Occipital lobe (tissue), 3 donors: ENCODE results near the gene CFAP300. TPM values are rescaled to one million over a fixed set of nuclear protein-coding genes. Genes with fewer than 3 reads are reported as not detected.

Experiments used
- DNase-seq: peaks from one replicate; lab custom pipeline; 2025; lab: John Stamatoyannopoulos, UW
- small RNA-seq: library from RNA; depleted of rRNA; stranded (forward); fragments of <200 nt; gene quantifications from one replicate; pipeline ENCODE3, GENCODE V24; 2014
- total RNA-seq: library from RNA; depleted of rRNA; stranded (reverse); fragments of >200 nt; gene quantifications from one replicate; pipeline ENCODE4 v1.2.3, GENCODE V29; 2014

CFAP300 gene
- total RNA-seq, 1 donor from 2014 or later: 4.8 TPM

GRCh38 chr11:102120437-102120973 lies 73.3 kb downstream of the CFAP300 start:
- DNase-seq: no peak

GRCh38 chr11:102121329-102121728 lies 74.1 kb downstream of the CFAP300 start:
- DNase-seq: no peak

Small RNA genes lying within 50 kb of the gene (small RNA-seq; reads per million reads assigned to genes)
- not detected for gene RNA5SP535

Other genes starting within 250 kb of the CFAP300 start
- gene CEP126, start 132.4 kb upstream of the CFAP300 start, total RNA-seq: 9.4 TPM
- 0.62 TPM for gene ANGPTL5, start 130.9 kb upstream of the CFAP300 start, total RNA-seq
- 18.7 TPM for gene YAP1, start 63.0 kb downstream of the CFAP300 start, total RNA-seq